ENCODE measurements around the gene USP36.

GRCh38 chr17:78873519-78874340 lies 33.1 kb upstream of the USP36 start:
- TF ChIP-seq CTCF (IDR thresholded peaks at IDR 0.05), result no peak
- TF ChIP-seq POLR2A (IDR thresholded peaks at IDR 0.05), result no peak
